PC-9 (cell line): ENCODE data around the gene NECAB2.

Experiments used
- CTCF ChIP-seq: fragments of 200-600 bp; sonication (generic); conservative IDR thresholded peaks from 2 replicates; pipeline ENCODE4 v1.6.1; 2017; ENCODE audit warnings: mixed run types, antibody characterized with exemption, mild to moderate bottlenecking, moderate library complexity
- EZH2 ChIP-seq: fragments of 200-600 bp; sonication (generic); IDR thresholded peaks from 2 replicates; pipeline ENCODE4 v1.8.0; 2017; ENCODE audit warnings: antibody characterized with exemption, low read depth

- no peak for TF ChIP-seq EZH2
- no peak for TF ChIP-seq CTCF
These were observed 9.0 kb upstream of the NECAB2 start for GRCh38 chr16:83958846-83959565.
